A549 treated with DMSO at 1 μM for 4 hours (cell line): ENCODE data around the gene ANKRD36B. TPM values are rescaled to one million over a fixed set of nuclear protein-coding genes. Genes with fewer than 3 reads are reported as not detected.

Source experiments
- total RNA-seq: library from RNA; stranded (reverse); fragments of 200-300 nt; extraction: Qiagen RNA extraction; gene quantifications from 5 replicates; pipeline ENCODE4 v1.2.3, GENCODE V29; 2022; ENCODE audit warnings: low read depth

ANKRD36B gene
- total RNA-seq = 4.8 to 6.5 TPM (median 5.1 TPM) in 5 replicates

DNA sequence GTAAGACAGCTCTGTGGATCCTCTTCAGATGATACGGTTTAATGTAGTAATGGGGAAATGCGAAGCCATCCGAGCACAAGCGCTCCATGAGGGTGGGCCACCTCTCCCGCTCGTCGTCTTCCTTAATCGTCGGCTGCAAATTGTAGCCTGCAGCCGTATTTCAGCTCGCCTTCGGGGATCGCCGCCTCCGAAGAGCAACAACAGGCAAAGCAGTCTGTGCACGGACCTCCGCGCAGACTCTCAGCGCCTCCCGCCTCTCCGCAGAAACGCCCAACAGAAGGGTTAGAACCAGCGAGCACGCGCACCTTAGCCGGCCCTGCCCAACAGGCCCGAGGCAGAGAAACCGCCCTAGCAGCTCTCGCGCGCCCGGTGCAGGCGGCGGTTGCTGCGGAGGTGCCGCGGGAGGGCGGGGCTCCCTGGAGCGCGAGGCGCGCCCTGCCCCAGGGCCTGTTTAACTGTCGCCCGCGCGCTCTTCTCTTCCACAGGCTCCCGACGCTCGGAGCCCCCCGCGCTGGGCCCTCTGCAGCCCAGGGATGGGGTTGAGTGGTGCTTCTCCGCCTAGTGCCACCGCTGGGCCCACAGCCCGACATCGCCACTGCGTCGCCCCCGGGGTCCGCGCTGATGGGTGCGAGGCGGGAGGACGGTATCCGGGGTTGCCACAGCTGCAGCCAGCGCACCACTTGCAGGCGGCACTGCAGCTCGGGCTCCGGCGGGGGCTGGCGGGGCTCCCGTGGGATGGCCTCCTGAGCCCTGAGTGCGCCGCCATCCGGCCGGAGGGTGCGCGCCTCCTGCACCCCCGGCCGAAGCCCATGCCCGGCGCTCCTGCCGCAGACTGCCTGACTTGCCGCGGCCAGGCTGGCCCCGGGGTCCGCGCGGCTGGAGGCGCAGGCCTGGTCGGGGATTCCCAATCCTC, at the start of gene ANKRD36B:
Gene ANKRD36B (minus strand): TSS at position 280 of the 913 bp plus-strand sequence. CDS start 192 bp downstream, at position 88.

Other genes with a start within 250 kb of the ANKRD36B start
- gene COX5B, start 56.2 kb upstream of the ANKRD36B start, total RNA-seq = 250 to 305 TPM (median 295 TPM) in 5 replicates
- 35.1 to 40.2 TPM (median 38.6 TPM) in 5 replicates for gene ACTR1B, start 74.2 kb upstream of the ANKRD36B start, total RNA-seq
- gene C2orf92, start 79.8 kb upstream of the ANKRD36B start, total RNA-seq = 0.51 to 0.88 TPM (median 0.68 TPM) in 5 replicates
- 0.05 to 0.10 TPM in 2 of 5 replicates, not detected in the others for gene ZAP70, start 123.7 kb upstream of the ANKRD36B start, total RNA-seq